WTC11 (cell line): Measurements from ENCODE around the gene AVEN. TPM values are rescaled to one million over a fixed set of nuclear protein-coding genes. Genes with fewer than 3 reads are reported as not detected.

Experiments used
- ATAC-seq: fragments of 200-7000 bp; cut with Tn5 transposase; 2 replicates; pipeline ENCODE4 v1.10.0; 2021; ENCODE audit warnings: mild to moderate bottlenecking, moderate library complexity
- CTCF ChIA-PET: fragments of 300-600 bp; sonication (Branson Sonifier 250); formaldehyde crosslinking; loops from one replicate; lab custom pipeline; 2021; ENCODE audit warnings: antibody characterized with exemption; lab: Charles Lee
- POLR2A ChIA-PET: fragments of 350-600 bp; sonication (Branson Sonifier 250); formaldehyde crosslinking; loops from one replicate; lab custom pipeline; 2021; ENCODE audit warnings: antibody characterized with exemption; lab: Charles Lee
- DNase-seq: peaks from one replicate; pipeline ENCODE4 v3.0.0; 2021; ENCODE audit warnings: low spot score
- H3K27ac Mint-ChIP-seq: 2 replicates; pipeline ENCODE4 v1.8.0; 2021; ENCODE audit warnings: mixed read lengths
- H3K27me3 Mint-ChIP-seq: 2 replicates; pipeline ENCODE4 v1.8.0; 2021; ENCODE audit warnings: low read depth, mild to moderate bottlenecking, moderate library complexity, mixed read lengths
- H3K36me3 Mint-ChIP-seq: 2 replicates; pipeline ENCODE4 v1.8.0; 2021; ENCODE audit warnings: mixed read lengths
- H3K4me1 Mint-ChIP-seq: 2 replicates; pipeline ENCODE4 v1.8.0; 2022; ENCODE audit warnings: mixed read lengths
- H3K4me3 Mint-ChIP-seq: 2 replicates; pipeline ENCODE4 v1.8.0; 2021; ENCODE audit warnings: mild to moderate bottlenecking, moderate library complexity, mixed read lengths
- H3K9me3 Mint-ChIP-seq: 2 replicates; pipeline ENCODE4 v1.8.0; 2021; ENCODE audit warnings: mixed read lengths
- ATF1 ChIP-seq: sonication (generic); formaldehyde crosslinking; IDR thresholded peaks from 2 replicates; pipeline ENCODE4 v1.8.1; 2023; ENCODE audit warnings: mild to moderate bottlenecking, moderate library complexity, missing genetic modification reagents
- CBFB ChIP-seq: sonication (generic); formaldehyde crosslinking; IDR thresholded peaks from 2 replicates; pipeline ENCODE4 v1.8.1; 2022; ENCODE audit warnings: mild to moderate bottlenecking, low read depth, missing genetic modification reagents
- CREM ChIP-seq: sonication (generic); formaldehyde crosslinking; IDR thresholded peaks from 2 replicates; pipeline ENCODE4 v1.8.1; 2022; ENCODE audit warnings: mild to moderate bottlenecking, missing genetic modification reagents, moderate library complexity
- ELF4 ChIP-seq: sonication (generic); formaldehyde crosslinking; IDR thresholded peaks from 2 replicates; pipeline ENCODE4 v1.8.1; 2022; ENCODE audit warnings: low read depth, mild to moderate bottlenecking, moderate library complexity, missing genetic modification reagents
- ESRRA ChIP-seq: sonication (generic); formaldehyde crosslinking; IDR thresholded peaks from 2 replicates; pipeline ENCODE4 v1.8.1; 2022; ENCODE audit warnings: mild to moderate bottlenecking, missing genetic modification reagents, borderline replicate concordance
- FOXP1 ChIP-seq: sonication (generic); formaldehyde crosslinking; IDR thresholded peaks from 2 replicates; pipeline ENCODE4 v1.8.0; 2022; ENCODE audit warnings: missing genetic modification reagents, mild to moderate bottlenecking, moderate library complexity, borderline replicate concordance
- MXD4 ChIP-seq: fragments of 250-450 bp; sonication (Bioruptor Pico); IDR thresholded peaks from 2 replicates; pipeline ENCODE4 v1.8.0; 2021; ENCODE audit warnings: mild to moderate bottlenecking, moderate library complexity, borderline replicate concordance
- NFE2L1 ChIP-seq: sonication (generic); formaldehyde crosslinking; IDR thresholded peaks from 2 replicates; pipeline ENCODE4 v1.8.1; 2023; ENCODE audit warnings: missing genetic modification reagents
- OVOL2 ChIP-seq: fragments of 250-450 bp; sonication (Bioruptor Pico); IDR thresholded peaks from 2 replicates; pipeline ENCODE4 v1.9.0; 2021; ENCODE audit warnings: mild to moderate bottlenecking, borderline replicate concordance
- RELA ChIP-seq: sonication (generic); formaldehyde crosslinking; IDR thresholded peaks from 2 replicates; pipeline ENCODE4 v1.8.1; 2022; ENCODE audit warnings: missing genetic modification reagents, mild to moderate bottlenecking, borderline replicate concordance
- SP1 ChIP-seq: sonication (generic); formaldehyde crosslinking; conservative IDR thresholded peaks from 2 replicates; pipeline ENCODE4 v1.8.1; 2022; ENCODE audit warnings: missing genetic modification reagents
- TEAD4 ChIP-seq: sonication (generic); formaldehyde crosslinking; IDR thresholded peaks from 2 replicates; pipeline ENCODE4 v1.8.0; 2022; ENCODE audit warnings: mild to moderate bottlenecking, missing genetic modification reagents
- TP53 ChIP-seq: sonication (generic); formaldehyde crosslinking; IDR thresholded peaks from 2 replicates; pipeline ENCODE4 v1.8.1; 2023; ENCODE audit warnings: mild to moderate bottlenecking, missing genetic modification reagents
- ZBTB21 ChIP-seq: sonication (generic); formaldehyde crosslinking; IDR thresholded peaks from 2 replicates; pipeline ENCODE4 v1.8.1; 2023; ENCODE audit warnings: mild to moderate bottlenecking, missing genetic modification reagents, borderline replicate concordance
- total RNA-seq: library from RNA; stranded (reverse); gene quantifications from 3 replicates; pipeline ENCODE4 v1.2.3, GENCODE V29; 2021
- TF ChIP-seq, protein P1 (sequence below): sonication (generic); formaldehyde crosslinking; IDR thresholded peaks from 2 replicates; pipeline ENCODE4 v1.8.0; 2022; ENCODE audit warnings: mild to moderate bottlenecking, missing genetic modification reagents
- TF ChIP-seq, protein P2 (sequence below): sonication (generic); formaldehyde crosslinking; IDR thresholded peaks from 2 replicates; pipeline ENCODE4 v1.8.1; 2022; ENCODE audit warnings: low read depth, mild to moderate bottlenecking, moderate library complexity, missing genetic modification reagents, borderline replicate concordance
- TF ChIP-seq, protein P3 (sequence below): sonication (generic); formaldehyde crosslinking; IDR thresholded peaks from 2 replicates; pipeline ENCODE4 v1.8.1; 2023; ENCODE audit warnings: mild to moderate bottlenecking, moderate library complexity, missing genetic modification reagents
- TF ChIP-seq, protein P4 (sequence below): sonication (generic); formaldehyde crosslinking; IDR thresholded peaks from 2 replicates; pipeline ENCODE4 v1.8.0; 2023; ENCODE audit warnings: missing genetic modification reagents
- TF ChIP-seq, protein P5 (sequence below): sonication (generic); formaldehyde crosslinking; IDR thresholded peaks from 2 replicates; pipeline ENCODE4 v1.8.0; 2023; ENCODE audit warnings: mild to moderate bottlenecking, missing genetic modification reagents
- TF ChIP-seq, protein P6 (sequence below): sonication (generic); formaldehyde crosslinking; IDR thresholded peaks from 2 replicates; pipeline ENCODE4 v1.8.1; 2023; ENCODE audit warnings: mild to moderate bottlenecking, missing genetic modification reagents, moderate library complexity
- TF ChIP-seq, protein P7 (sequence below): fragments of 250-450 bp; sonication (Bioruptor Pico); IDR thresholded peaks from 2 replicates; pipeline ENCODE4 v1.9.0; 2021; ENCODE audit warnings: mild to moderate bottlenecking
- TF ChIP-seq, protein P8 (sequence below): sonication (generic); formaldehyde crosslinking; IDR thresholded peaks from 2 replicates; pipeline ENCODE4 v1.8.1; 2023; ENCODE audit warnings: mild to moderate bottlenecking, missing genetic modification reagents, borderline replicate concordance

AVEN gene
- total RNA-seq, 1 experiment from 2014 or later: 12.4 TPM

DNA sequence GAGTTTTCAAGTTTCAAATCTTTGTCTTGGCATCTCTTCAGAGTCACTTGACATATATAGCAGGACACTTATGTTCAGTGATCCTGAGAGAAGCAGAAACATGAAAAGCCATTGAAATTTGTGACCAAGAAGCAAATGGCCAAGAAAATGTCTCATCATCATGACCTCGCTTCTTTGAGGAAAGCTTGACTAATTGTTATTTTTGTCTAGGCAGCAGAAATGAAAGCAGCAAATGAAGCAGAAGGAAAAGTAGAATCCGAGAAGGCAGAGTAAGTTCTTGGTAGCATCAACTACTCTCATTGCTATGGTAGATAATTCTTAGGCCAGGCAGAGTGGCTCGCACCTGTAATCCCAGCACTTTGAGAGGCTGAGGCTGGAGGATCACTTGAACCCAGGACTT is 198.4 kb downstream of the AVEN start:
- CTCF ChIA-PET: no interaction called here
- TF ChIP-seq RELA (CRISPR knock-in tag) (no peak), OVOL2 (CRISPR knock-in tag) (no peak), SP1 (no peak), TP53 (CRISPR knock-in tag) (no peak), FOXP1 (no peak), MXD4 (CRISPR knock-in tag) (no peak), CREM (no peak), CBFB (CRISPR knock-in tag) (no peak)
- TF ChIP-seq, protein P1, sequence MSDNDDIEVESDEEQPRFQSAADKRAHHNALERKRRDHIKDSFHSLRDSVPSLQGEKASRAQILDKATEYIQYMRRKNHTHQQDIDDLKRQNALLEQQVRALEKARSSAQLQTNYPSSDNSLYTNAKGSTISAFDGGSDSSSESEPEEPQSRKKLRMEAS (CRISPR knock-in tag): no peak
- TF ChIP-seq, protein P2, sequence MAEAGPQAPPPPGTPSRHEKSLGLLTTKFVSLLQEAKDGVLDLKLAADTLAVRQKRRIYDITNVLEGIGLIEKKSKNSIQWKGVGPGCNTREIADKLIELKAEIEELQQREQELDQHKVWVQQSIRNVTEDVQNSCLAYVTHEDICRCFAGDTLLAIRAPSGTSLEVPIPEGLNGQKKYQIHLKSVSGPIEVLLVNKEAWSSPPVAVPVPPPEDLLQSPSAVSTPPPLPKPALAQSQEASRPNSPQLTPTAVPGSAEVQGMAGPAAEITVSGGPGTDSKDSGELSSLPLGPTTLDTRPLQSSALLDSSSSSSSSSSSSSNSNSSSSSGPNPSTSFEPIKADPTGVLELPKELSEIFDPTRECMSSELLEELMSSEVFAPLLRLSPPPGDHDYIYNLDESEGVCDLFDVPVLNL: no peak
- TF ChIP-seq, protein P3, sequence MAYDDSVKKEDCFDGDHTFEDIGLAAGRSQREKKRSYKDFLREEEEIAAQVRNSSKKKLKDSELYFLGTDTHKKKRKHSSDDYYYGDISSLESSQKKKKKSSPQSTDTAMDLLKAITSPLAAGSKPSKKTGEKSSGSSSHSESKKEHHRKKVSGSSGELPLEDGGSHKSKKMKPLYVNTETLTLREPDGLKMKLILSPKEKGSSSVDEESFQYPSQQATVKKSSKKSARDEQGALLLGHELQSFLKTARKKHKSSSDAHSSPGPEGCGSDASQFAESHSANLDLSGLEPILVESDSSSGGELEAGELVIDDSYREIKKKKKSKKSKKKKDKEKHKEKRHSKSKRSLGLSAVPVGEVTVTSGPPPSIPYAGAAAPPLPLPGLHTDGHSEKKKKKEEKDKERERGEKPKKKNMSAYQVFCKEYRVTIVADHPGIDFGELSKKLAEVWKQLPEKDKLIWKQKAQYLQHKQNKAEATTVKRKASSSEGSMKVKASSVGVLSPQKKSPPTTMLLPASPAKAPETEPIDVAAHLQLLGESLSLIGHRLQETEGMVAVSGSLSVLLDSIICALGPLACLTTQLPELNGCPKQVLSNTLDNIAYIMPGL (CRISPR knock-in tag): no peak
- H3K4me3 Mint-ChIP-seq: no peak overlapping the region

DNA sequence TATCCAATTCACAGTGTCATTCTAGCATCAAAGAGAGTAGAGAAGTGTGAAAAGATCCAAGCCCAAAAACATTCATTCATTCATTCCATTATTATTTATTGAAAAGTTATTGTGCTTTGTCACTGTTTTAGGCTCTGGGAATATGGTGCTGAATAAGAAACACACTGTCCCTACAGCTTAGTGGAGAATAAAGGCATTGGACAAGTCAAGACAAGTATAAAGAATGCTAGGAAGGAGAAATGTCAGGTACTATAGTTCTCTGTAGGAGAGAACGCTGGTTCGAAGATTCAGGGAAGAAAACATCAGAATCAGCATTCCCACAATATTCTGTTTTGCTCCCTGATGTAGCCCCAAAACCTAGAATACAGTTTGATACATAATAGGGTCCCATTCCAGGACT is 199.5 kb downstream of the AVEN start:
- peaks cover 18% of the 10 kb centered on the region for H3K9me3 Mint-ChIP-seq
- DNase-seq (no peak), ATAC-seq (no peak)
- peaks cover 19% of the 10 kb centered on the region for H3K27me3 Mint-ChIP-seq
- H3K27ac Mint-ChIP-seq: no peak overlapping the region
- ChIA-PET POLR2A (no interaction called here), CTCF (no interaction called here)
- H3K4me1 Mint-ChIP-seq: peaks cover 40% of the 10 kb centered on the region
- H3K36me3 Mint-ChIP-seq: peaks cover 4% of the 10 kb centered on the region; the same call in 1 of the 2 replicates
- H3K4me3 Mint-ChIP-seq: no peak overlapping the region
- TF ChIP-seq, protein P4, sequence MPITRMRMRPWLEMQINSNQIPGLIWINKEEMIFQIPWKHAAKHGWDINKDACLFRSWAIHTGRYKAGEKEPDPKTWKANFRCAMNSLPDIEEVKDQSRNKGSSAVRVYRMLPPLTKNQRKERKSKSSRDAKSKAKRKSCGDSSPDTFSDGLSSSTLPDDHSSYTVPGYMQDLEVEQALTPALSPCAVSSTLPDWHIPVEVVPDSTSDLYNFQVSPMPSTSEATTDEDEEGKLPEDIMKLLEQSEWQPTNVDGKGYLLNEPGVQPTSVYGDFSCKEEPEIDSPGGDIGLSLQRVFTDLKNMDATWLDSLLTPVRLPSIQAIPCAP (CRISPR knock-in tag): no peak
- TF ChIP-seq ATF1 (CRISPR knock-in tag): no peak
- no peak for TF ChIP-seq RELA (CRISPR knock-in tag)
- no peak for TF ChIP-seq ZBTB21 (CRISPR knock-in tag)
- TF ChIP-seq, protein P5, sequence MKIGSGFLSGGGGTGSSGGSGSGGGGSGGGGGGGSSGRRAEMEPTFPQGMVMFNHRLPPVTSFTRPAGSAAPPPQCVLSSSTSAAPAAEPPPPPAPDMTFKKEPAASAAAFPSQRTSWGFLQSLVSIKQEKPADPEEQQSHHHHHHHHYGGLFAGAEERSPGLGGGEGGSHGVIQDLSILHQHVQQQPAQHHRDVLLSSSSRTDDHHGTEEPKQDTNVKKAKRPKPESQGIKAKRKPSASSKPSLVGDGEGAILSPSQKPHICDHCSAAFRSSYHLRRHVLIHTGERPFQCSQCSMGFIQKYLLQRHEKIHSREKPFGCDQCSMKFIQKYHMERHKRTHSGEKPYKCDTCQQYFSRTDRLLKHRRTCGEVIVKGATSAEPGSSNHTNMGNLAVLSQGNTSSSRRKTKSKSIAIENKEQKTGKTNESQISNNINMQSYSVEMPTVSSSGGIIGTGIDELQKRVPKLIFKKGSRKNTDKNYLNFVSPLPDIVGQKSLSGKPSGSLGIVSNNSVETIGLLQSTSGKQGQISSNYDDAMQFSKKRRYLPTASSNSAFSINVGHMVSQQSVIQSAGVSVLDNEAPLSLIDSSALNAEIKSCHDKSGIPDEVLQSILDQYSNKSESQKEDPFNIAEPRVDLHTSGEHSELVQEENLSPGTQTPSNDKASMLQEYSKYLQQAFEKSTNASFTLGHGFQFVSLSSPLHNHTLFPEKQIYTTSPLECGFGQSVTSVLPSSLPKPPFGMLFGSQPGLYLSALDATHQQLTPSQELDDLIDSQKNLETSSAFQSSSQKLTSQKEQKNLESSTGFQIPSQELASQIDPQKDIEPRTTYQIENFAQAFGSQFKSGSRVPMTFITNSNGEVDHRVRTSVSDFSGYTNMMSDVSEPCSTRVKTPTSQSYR: no peak
- no peak for TF ChIP-seq NFE2L1 (CRISPR knock-in tag)
- TF ChIP-seq ESRRA (CRISPR knock-in tag): no peak
- TF ChIP-seq, protein P6, sequence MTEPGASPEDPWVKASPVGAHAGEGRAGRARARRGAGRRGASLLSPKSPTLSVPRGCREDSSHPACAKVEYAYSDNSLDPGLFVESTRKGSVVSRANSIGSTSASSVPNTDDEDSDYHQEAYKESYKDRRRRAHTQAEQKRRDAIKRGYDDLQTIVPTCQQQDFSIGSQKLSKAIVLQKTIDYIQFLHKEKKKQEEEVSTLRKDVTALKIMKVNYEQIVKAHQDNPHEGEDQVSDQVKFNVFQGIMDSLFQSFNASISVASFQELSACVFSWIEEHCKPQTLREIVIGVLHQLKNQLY (CRISPR knock-in tag): no peak
- TF ChIP-seq TEAD4 (CRISPR knock-in tag): no peak
- TF ChIP-seq, protein P7, sequence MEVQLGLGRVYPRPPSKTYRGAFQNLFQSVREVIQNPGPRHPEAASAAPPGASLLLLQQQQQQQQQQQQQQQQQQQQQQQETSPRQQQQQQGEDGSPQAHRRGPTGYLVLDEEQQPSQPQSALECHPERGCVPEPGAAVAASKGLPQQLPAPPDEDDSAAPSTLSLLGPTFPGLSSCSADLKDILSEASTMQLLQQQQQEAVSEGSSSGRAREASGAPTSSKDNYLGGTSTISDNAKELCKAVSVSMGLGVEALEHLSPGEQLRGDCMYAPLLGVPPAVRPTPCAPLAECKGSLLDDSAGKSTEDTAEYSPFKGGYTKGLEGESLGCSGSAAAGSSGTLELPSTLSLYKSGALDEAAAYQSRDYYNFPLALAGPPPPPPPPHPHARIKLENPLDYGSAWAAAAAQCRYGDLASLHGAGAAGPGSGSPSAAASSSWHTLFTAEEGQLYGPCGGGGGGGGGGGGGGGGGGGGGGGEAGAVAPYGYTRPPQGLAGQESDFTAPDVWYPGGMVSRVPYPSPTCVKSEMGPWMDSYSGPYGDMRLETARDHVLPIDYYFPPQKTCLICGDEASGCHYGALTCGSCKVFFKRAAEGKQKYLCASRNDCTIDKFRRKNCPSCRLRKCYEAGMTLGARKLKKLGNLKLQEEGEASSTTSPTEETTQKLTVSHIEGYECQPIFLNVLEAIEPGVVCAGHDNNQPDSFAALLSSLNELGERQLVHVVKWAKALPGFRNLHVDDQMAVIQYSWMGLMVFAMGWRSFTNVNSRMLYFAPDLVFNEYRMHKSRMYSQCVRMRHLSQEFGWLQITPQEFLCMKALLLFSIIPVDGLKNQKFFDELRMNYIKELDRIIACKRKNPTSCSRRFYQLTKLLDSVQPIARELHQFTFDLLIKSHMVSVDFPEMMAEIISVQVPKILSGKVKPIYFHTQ (CRISPR knock-in tag): no peak
- TF ChIP-seq, protein P8, sequence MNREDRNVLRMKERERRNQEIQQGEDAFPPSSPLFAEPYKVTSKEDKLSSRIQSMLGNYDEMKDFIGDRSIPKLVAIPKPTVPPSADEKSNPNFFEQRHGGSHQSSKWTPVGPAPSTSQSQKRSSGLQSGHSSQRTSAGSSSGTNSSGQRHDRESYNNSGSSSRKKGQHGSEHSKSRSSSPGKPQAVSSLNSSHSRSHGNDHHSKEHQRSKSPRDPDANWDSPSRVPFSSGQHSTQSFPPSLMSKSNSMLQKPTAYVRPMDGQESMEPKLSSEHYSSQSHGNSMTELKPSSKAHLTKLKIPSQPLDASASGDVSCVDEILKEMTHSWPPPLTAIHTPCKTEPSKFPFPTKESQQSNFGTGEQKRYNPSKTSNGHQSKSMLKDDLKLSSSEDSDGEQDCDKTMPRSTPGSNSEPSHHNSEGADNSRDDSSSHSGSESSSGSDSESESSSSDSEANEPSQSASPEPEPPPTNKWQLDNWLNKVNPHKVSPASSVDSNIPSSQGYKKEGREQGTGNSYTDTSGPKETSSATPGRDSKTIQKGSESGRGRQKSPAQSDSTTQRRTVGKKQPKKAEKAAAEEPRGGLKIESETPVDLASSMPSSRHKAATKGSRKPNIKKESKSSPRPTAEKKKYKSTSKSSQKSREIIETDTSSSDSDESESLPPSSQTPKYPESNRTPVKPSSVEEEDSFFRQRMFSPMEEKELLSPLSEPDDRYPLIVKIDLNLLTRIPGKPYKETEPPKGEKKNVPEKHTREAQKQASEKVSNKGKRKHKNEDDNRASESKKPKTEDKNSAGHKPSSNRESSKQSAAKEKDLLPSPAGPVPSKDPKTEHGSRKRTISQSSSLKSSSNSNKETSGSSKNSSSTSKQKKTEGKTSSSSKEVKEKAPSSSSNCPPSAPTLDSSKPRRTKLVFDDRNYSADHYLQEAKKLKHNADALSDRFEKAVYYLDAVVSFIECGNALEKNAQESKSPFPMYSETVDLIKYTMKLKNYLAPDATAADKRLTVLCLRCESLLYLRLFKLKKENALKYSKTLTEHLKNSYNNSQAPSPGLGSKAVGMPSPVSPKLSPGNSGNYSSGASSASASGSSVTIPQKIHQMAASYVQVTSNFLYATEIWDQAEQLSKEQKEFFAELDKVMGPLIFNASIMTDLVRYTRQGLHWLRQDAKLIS (CRISPR knock-in tag): no peak
- TF ChIP-seq ELF4 (CRISPR knock-in tag): no peak

More for the DNA sequence above, 198.4 kb downstream of the AVEN start:
- Mint-ChIP-seq H3K27me3 (peaks cover 19% of the 10 kb centered on the region), H3K4me1 (peaks cover 34% of the 10 kb centered on the region), H3K36me3 (peaks cover 4% of the 10 kb centered on the region; the same call in 1 of the 2 replicates), H3K9me3 (peaks cover 18% of the 10 kb centered on the region), H3K27ac (no peak overlapping the region)
- no peak for DNase-seq
- ATAC-seq: no peak
- POLR2A ChIA-PET: no interaction called here
